GM12875 (cell line): ENCODE results near the gene EPC2.
"Not testable (repeated sequence)": the region's sequence is repeated elsewhere in the genome, so short reads cannot be mapped to it uniquely, and the experiment has no call there.

Source experiments
- H3K4me3 ChIP-seq: one replicate; pipeline ENCODE4 v1.5.1; 2011; ENCODE audit warnings: low read depth, low read length, control low read depth
- CTCF ChIP-seq: IDR thresholded peaks from 2 replicates; pipeline ENCODE4 v1.5.1; 2011; ENCODE audit warnings: low read depth, mild to moderate bottlenecking, control low read depth, inconsistent platforms, low read length, moderate library complexity, borderline replicate concordance; ENCODE audit not compliant: insufficient read depth

EPC2 gene

GRCh38 chr2:148752977-148753376, 108.4 kb downstream of the EPC2 start:
- H3K4me3 ChIP-seq, result no peak overlapping the region
- no peak for TF ChIP-seq CTCF

GRCh38 chr2:148754864-148755263, 110.3 kb downstream of the EPC2 start:
- TF ChIP-seq CTCF, result no peak
- no peak overlapping the region for H3K4me3 ChIP-seq

GRCh38 chr2:148756292-148756975, 111.9 kb downstream of the EPC2 start:
- no peak for TF ChIP-seq CTCF

GRCh38 chr2:148764815-148765214, 120.3 kb downstream of the EPC2 start:
- no peak overlapping the region for H3K4me3 ChIP-seq
- TF ChIP-seq CTCF, result no peak

More at GRCh38 chr2:148756292-148756975, 111.9 kb downstream of the EPC2 start:
- no peak overlapping the region for H3K4me3 ChIP-seq

GRCh38 chr2:148770047-148770446, 125.5 kb downstream of the EPC2 start:
- no peak overlapping the region for H3K4me3 ChIP-seq
- no peak for TF ChIP-seq CTCF

- TF ChIP-seq CTCF, result no peak
- no peak overlapping the region for H3K4me3 ChIP-seq
Measured at GRCh38 chr2:148781544-148781943, 137.0 kb downstream of the EPC2 start.

GRCh38 chr2:148789059-148789458, 144.5 kb downstream of the EPC2 start:
- no peak overlapping the region for H3K4me3 ChIP-seq
- no peak for TF ChIP-seq CTCF

- not testable (repeated sequence) for H3K4me3 ChIP-seq
Measured at GRCh38 chr2:148790172-148790571, 145.6 kb downstream of the EPC2 start.
